BE2C (cell line): ENCODE measurements around the gene SEMA3D.
A peak's percentile ranks its signal among the peaks of the same experiment; 100 is the strongest.

ENCODE experiments used
- DNase-seq: peaks from one replicate; pipeline ENCODE4 v3.0.0-alpha.2; 2020
- H3K27me3 ChIP-seq: fragments of 250-450 bp; sonication (Bioruptor Pico); 2 replicates; pipeline ENCODE4 v1.5.1; 2020; ENCODE audit warnings: mild to moderate bottlenecking
- H3K36me3 ChIP-seq: fragments of 250-450 bp; sonication (Bioruptor Pico); 2 replicates; pipeline ENCODE4 v1.5.1; 2020; ENCODE audit warnings: mild to moderate bottlenecking
- H3K4me1 ChIP-seq: fragments of 250-450 bp; sonication (Bioruptor Pico); 2 replicates; pipeline ENCODE4 v1.5.1; 2020
- H3K4me3 ChIP-seq: 2 replicates; pipeline ENCODE4 v1.5.1; 2011; ENCODE audit warnings: low read depth, low read length
- H3K9me3 ChIP-seq: fragments of 250-450 bp; sonication (Bioruptor Pico); 2 replicates; pipeline ENCODE4 v1.5.1; 2020
- CTCF ChIP-seq: IDR thresholded peaks from 2 replicates; pipeline ENCODE4 v1.5.1; 2012; ENCODE audit warnings: mild to moderate bottlenecking, low read depth, low read length

Gene SEMA3D

GRCh38 chr7:85014936-85015660, 171.8 kb downstream of the SEMA3D start:
- Histone ChIP-seq H3K9me3 (no peaks in the 10 kb centered on the region), H3K4me1 (peaks cover 4% of the 10 kb centered on the region; the same call in 1 of the 2 replicates), H3K36me3 (no peaks in the 10 kb centered on the region), H3K4me3 (no peak overlapping the region), H3K27me3 (no peaks in the 10 kb centered on the region)
- DNase-seq, result peak; percentile 49
- peak; percentile 64 for TF ChIP-seq CTCF

GRCh38 chr7:85011127-85011526, 175.7 kb downstream of the SEMA3D start:
- no peak for DNase-seq
- no peaks in the 10 kb centered on the region for H3K27me3 ChIP-seq

GRCh38 chr7:85010306-85010705, 176.6 kb downstream of the SEMA3D start:
- no peaks in the 10 kb centered on the region for H3K4me1 ChIP-seq
- H3K4me3 ChIP-seq, result no peak overlapping the region
- no peak for TF ChIP-seq CTCF
- DNase-seq, result peak; percentile 12
- no peaks in the 10 kb centered on the region for H3K27me3 ChIP-seq
- no peaks in the 10 kb centered on the region for H3K9me3 ChIP-seq
- no peaks in the 10 kb centered on the region for H3K36me3 ChIP-seq

More at GRCh38 chr7:85011127-85011526, 175.7 kb downstream of the SEMA3D start:
- H3K4me3 ChIP-seq, result no peak overlapping the region
- H3K4me1 ChIP-seq, result no peaks in the 10 kb centered on the region
- H3K9me3 ChIP-seq, result no peaks in the 10 kb centered on the region
- no peak for TF ChIP-seq CTCF
- H3K36me3 ChIP-seq, result no peaks in the 10 kb centered on the region

GRCh38 chr7:85006754-85007153, 180.1 kb downstream of the SEMA3D start:
- Histone ChIP-seq H3K27me3 (no peaks in the 10 kb centered on the region), H3K4me3 (no peak overlapping the region), H3K4me1 (peaks cover 3% of the 10 kb centered on the region), H3K36me3 (no peaks in the 10 kb centered on the region), H3K9me3 (no peaks in the 10 kb centered on the region)
- no peak for DNase-seq
- TF ChIP-seq CTCF, result no peak

- Histone ChIP-seq H3K9me3 (no peaks in the 10 kb centered on the region), H3K4me1 (peaks cover 12% of the 10 kb centered on the region), H3K27me3 (no peaks in the 10 kb centered on the region), H3K4me3 (no peak overlapping the region), H3K36me3 (no peaks in the 10 kb centered on the region)
- no peak for TF ChIP-seq CTCF
- no peak for DNase-seq
Observed at GRCh38 chr7:85004402-85004801, 182.5 kb downstream of the SEMA3D start.

- DNase-seq, result no peak
- Histone ChIP-seq H3K4me3 (no peak overlapping the region), H3K4me1 (peaks cover 12% of the 10 kb centered on the region), H3K27me3 (no peaks in the 10 kb centered on the region), H3K36me3 (no peaks in the 10 kb centered on the region), H3K9me3 (no peaks in the 10 kb centered on the region)
- TF ChIP-seq CTCF, result no peak
Observed at GRCh38 chr7:85001495-85002345, 185.1 kb downstream of the SEMA3D start.
